ENCODE data around the gene MYD88.

MYD88 gene

DNA sequence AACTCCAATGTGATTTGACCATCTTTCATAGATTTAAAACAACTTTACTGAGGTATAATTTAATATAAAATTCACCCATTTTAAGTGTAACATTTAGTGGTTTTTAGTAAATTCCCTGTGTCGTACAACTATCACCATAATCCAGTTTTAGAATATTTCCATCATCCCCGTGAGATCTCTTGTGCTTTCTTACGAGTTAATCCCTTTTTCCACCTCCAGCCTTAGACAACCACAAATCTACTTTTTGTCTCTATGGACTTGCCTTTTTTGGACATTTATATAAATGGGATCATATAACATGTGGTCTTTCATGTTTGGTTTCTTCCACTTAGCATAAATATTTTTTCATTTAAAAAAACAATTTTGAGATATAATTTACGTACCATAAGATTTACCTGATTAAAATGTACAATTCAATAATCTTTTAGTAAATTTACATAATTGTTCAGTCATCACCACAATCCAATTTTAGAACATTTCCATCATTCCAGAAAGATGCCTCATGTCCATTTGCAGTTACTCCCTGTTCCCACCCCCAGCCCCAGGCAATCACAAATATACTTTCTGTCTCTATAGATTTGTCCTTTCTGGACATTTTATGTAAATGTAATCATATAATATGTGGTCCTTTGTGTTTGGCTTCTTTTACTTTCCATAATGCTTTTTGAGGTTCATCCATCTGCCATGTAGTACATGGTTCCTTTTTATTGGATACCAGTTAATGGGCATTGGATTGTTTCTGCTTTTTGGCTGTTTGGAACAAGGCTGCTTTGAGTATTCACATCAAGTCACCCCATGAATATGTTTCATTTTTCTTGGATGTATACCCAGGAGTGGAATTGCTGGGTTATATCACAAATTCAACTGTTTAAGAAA lies 29.9 kb downstream of the MYD88 start:
- no peak for DNase-seq

DNA sequence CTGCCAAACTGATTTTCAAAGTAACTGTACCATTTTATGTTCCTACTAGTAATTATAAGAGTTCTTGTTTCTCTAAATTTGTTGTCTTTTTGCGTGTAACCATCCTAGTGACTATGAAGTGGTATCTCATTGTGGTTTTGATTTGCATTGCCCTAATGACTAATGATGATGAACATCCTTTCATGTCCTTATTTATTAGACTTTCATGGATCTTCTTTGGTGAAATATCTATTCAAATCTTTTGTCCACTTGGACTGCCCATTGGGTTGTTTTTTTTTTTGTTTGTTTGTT lies 30.5 kb downstream of the MYD88 start:
- no peak for DNase-seq

DNA sequence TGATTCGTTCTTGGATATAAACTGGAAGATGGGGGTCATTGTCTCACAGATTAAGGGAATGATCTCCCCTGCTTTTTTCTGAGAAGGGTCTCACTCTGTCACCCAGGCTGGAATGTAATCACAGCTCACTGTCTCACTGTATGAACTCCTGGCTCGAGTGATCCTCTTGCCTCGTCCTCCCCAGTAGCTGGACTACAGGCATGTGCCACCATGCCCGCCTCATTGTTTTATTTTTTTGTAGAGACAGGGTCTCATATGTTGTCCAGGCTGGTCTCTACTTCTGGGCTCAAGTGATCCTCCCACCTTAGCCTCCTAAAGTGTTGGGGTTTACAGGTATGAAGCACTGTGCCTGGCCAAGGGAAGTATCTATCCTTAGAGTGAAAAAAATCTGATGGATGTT lies 32.3 kb downstream of the MYD88 start:
- DNase-seq: no peak

DNA sequence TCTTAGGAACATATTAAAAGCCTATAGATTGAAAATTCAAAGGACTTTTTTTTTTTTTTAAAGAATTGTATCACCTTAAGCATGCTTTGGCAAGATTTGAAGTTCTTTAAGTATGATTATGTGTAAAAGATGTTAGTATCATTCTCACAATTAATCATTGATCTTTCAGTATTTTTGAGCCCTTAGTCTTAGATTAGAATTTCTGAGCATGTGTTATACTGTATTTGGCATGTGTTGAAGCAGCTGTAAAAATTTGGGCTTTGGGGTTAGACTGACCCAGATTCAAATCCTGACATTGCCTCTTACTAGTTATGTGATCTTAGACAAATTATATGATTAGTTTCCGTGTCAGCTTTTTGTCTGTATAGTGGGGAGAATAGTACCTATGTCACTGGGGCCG lies 33.2 kb downstream of the MYD88 start:
- no peak for DNase-seq

DNA sequence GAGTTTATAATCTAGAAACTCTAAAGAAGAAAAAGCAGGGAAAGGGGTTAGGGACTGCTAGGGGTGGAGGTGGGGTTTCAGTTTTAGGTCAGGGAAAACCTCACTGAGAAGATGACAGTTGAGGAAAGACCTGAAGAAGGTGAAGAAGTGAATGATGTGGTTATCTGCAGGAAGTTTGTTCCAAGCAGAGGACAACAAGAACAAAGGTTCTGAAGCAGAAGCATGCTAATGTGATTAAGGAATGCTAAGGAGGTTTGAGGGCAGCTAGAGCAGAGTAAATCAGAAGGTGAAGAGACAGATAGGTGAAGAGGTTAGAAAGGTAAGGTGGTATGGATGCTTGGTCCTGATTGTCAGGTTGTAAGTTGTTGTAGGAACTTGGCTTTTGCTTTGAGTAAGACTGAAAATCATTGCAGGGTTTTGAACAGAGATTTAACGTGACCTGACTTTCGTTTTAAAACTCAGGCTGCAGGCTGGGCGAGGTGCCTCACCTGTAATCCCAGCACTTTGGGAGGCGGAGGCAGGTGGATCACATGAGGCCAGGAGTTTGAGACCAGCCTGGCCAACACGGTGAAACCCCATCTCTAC lies 35.5 kb downstream of the MYD88 start:
- DNase-seq: no peak

DNA sequence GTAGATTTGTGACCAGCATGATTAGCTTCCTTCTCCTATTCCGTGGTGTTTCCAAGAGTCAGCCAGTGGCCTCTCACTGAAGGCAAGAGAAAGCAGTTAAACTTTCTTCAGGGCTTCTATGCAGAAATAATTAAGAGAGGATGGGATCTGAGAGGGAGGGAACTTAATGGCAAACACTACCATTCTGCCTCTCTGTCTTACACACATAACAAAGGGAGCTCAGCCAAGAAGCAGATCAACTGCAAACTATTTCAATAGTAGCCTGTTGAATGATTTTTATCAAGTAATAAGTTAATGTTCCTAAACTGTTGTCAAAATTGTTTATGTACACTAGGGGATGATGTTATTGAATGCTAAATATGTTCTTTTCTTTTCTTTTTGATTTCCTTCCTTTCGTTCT lies 38.7 kb downstream of the MYD88 start:
- DNase-seq: no peak

DNA sequence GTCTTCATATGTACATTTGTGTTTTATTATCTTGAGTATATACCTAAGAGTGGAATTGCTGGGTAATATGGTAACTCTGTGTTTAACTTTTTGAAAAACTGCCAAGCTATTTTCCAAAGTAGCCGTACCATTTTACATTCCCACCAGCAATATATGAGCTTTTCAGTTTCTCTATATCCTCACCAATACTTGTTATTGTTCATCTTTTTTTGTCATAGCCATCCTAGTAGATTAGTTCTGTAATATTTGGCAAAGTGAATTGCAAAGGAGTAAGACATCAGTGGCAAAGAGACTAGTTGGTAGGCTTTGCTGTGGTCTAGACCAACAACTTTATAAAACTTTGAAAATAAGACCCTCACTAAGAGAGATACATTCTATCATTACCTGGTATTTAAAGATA lies 48.3 kb downstream of the MYD88 start:
- DNase-seq: no peak

DNA sequence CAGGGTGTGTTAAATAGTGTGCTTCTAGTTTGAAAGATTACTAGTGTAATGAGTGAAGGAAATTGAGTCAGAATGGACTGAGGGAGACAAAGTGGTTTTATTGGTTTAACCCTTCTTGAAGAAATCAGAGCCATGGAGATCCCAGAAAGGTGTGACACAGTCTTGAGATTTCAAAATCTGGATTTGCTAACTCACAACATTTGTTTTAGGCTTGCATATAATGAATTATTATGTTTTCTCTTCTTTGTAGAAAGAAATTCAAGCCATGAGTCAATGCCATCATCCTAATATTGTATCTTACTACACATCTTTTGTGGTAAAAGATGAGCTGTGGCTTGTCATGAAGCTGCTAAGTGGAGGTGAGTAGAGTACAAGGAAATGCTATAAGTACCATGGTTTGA lies 52.0 kb downstream of the MYD88 start:
- DNase-seq: no peak

Measured in stimulated activated CD4-positive, alpha-beta T cell treated with anti-CD3 and anti-CD28 coated beads, Interleukin-12 subunit alpha, Interleukin-12 subunit beta, amount 100 ng/mL, for 4 hours (primary cell).